Astrocyte of the hippocampus (primary cell): ENCODE results near the gene NOL3.

Experiments
- DNase-seq: peaks from one replicate; pipeline ENCODE4 v3.0.0; 2011; ENCODE audit warnings: low read depth, low spot score

NOL3 gene

DNA sequence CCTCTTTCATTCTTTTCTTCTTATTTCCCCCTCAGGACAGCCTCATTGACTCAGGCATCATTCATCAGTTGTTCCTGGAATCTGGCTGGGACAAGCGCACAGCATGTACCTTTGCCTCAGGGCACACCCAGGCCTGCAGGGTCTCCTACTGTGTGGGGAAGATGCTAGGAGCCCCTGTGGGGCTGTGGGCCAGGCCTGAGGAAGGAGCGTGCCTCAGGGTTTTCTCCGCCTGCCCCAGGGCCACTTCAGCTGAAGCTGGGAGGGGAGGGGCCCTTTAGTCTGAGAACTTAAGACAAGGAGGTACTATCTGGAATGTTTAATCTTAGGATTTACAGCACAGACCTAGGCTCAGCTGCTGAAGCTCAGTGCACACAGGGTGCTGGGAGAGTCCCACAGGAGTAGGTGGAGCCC lies 36.5 kb downstream of the NOL3 start:
- DNase-seq, result no peak

DNA sequence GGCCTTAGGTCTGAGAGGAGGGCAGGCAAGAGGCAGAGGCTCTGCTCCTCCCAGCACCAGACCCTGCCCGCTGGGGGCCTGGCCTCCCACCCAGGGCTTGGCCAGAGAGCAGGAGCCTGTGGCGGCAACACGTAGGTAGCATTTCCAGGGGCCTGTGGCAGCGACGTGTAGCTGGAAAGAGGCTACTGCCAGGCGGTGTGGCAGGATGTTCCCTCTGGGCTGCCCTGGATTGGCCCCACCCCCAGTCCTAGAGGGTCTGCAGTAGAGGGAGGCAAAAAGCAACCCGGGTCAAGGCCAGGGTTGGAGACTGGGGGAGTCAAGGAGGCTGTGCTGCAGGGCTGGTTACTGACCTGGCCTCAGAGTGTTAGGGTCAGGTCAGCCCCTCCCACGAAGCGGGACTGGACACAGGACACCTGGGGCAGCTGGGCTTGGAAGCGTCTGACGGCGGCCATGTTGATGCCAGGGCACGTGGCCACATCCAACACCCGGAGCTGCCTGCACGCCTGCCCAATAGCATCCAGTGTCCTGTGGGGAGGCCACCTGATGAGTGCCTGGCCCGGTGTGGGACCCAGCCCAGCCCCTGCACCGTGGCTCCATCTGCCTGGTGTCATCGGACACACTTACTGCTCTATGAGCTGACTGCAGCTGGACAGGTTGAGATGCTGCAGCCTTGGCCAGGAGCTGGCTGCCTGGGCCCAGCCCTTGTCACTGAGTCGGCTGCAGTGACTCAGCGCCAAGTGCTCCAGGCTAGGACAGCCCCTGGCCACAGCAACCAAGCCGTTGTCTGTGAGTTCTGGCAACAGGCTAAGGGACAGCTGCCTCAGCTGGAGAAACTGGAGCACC lies 37.1 kb downstream of the NOL3 start:
- peak; percentile 67 for DNase-seq

- no peak for DNase-seq
Measured at GRCh38 chr16:67208154-67208896, 38.0 kb downstream of the NOL3 start.

DNA sequence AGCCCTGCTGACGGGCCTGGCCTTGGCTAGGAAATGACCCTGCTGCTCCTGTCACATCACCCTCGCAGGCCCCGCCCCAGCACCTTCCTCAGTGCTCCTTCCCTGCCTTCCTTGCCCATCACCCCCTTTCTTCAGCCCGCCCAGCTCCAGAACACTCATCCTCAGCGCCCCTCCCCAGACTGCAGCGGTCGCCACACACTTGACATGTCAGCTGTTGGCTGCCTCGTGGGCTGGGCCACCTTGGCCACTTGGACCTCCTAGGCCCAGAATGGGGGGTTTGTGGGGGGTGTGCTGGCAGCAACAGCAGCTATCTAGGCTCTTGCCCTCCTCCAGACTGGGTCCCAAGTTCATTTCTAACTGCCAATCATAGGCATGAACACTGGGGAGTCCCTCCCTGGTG lies 39.2 kb downstream of the NOL3 start:
- DNase-seq, result no peak

DNA sequence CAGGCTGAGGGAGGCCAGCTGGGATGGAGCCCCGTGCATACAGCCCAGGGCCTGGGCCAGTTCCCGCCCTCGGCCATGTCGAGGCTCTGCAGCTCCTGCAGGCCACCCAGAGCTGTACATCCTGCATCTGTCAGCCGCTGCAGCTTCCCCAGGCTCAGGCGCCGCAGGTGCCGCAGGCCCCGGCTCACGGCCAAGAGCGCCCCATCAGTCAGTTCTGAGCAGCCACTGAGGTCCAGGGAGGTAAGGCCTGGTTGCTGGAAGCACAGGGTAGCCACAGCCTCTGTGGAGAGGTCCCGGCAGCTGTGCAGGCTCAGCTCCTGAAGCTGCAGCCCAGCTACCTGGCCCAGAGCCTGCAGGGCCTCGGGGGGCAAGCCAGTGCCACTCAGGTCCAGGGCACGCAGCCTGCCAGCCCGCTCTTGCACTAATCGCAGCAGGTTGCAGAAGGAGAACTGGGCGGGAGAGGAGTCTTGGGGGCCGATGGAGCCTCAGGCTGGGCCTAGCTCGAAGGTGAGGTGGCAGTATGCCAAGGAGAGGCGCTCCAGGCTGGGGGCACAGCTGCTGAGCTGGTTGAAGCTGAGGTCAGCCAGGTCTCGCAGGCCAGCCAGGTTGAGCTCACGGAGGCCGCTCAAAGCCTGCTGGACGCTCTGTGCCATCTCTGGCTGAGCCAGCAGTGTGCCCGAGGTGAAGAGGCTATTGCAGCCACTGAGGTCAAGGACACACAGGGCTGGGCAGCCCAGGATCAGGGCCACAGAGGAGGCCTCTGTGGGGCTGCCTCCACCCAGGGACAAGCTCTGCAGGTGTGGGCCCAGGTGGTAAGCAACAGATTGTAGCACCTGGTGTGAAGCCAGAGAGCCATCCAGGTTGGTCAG lies 40.0 kb downstream of the NOL3 start:
- no peak for DNase-seq

DNA sequence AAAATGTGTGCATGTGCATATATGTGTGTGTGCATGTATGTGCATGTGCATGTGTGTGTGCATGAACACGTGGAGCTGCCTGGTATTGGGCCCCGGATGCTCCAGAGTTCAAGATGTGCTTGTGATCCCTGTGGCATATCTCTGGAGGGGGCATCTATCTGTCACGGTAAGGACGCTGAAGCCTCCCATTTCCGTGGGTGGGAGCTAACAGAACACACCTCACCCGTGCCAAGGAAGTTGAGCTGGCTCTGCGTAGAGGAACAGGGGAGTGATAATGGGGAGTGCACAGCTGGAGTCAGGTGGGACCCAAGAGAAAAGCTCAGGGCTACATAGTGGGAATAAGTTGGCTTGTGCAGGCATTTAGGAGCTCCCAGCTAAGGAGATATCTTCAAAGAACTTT lies 41.3 kb downstream of the NOL3 start:
- no peak for DNase-seq

- DNase-seq, result no peak
Measured at GRCh38 chr16:67212766-67213165, 42.4 kb downstream of the NOL3 start.

DNA sequence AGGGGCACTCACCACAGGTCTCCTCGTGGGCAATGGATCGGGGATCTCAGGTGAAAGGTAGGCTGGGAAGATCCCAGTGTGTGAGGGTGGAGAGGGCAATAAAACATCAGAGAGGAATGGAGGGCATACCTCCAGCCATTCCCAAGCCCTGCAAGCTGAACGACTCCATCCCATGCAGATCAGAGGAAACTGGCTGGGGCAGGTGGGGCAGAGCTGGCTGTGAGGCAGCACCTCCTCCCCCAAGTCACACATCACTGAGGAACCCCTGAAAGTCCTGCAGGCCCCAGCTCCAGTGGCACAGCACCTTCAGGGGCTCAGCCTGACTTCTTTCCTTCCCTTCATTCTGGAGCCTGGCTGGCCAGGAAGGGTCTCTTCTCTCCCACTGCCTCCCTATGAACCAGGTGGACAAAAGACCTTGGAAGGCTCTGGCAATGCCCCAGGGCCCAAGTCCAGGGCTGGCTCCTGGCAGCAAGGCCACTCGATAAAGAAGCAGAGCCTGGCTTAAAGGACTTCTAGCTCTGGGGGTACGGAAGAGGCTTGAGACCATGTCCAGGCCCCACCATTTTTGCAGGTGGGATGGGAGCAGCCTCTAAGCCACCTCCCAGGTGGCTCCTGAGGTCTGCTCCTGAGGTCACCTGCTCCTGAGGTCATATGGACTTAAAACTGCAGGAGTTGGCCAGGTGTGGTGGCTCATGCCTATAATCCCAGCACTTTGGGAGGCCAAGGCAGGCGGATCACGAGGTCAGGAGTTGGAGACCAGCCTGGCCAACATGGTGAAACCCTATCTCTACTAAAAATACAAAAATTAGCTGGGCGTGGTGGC lies 43.1 kb downstream of the NOL3 start:
- DNase-seq, result no peak

GRCh38 chr16:67215706-67216105 lies 45.4 kb downstream of the NOL3 start:
- no peak for DNase-seq

DNA sequence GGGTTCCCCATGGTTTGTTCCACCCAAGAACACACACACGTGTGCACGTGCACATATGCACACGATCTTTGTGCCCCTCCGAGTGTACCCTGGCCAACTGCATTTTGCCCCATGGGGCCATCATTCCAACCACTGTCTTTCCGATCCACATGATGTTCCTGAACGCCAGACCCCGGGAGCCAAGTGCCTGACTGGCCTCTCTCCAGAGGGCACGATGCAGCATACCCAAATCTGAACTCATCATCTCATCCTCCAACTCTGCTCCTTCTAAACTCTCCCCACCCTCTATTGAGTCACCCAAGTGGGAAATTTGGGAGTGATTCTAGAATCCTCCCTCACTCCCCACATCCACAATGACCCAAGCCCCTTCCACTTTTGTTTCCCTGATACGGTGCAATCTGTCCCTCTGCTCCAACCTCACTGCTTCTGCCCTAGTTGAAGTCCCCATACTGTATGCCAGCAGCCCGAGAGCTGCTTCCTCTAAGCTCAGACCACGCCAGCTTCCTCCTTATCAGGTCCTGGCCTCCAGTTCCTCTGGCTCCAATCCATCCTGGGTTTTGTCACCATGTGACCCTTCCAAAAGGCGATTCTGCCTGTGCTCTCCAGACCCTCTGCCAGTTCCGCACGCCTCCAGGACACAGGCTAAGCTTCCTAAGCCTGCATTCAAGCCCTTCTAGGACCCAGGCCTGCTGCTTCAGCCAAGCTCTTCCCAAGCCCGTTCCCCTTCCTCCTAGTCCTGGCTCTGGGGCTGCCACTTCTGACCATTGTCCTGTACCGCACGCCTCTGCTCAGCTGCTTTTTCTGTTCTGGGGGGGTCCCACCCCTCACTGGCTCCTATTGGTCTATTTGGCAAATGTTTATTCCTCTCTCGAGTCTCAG lies 46.5 kb downstream of the NOL3 start:
- DNase-seq, result no peak

DNA sequence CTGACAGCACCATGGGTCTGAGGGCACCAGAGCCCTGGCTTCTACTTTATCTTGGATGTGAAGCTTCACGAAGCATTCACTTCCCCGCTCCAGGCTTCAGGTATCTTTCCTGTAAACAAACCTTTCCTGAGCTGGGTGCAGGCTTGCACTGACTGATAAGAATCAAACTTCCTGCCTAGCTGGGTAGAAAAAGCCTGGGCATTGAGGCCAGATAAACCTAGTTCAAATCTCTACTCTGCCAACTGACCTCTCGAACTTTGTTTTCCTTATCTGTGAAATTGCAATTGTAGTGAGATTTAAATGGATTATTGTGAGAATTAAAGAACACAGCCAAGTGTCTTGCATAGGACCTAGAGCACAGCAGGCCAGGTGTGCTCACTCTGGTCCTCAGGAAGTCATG lies 53.7 kb downstream of the NOL3 start:
- DNase-seq, result no peak
